Measurements from ENCODE around the gene DHRS2. TPM values are rescaled to one million over a fixed set of nuclear protein-coding genes. Genes with fewer than 3 reads are reported as not detected.

Gene DHRS2
- total RNA-seq, 2 donors from 2014 or later = 1.3 to 3.3 TPM

- H3K4me1 ChIP-seq = peaks cover 29% of the 10 kb centered on the region
- H3K9me3 ChIP-seq = no peaks in the 10 kb centered on the region
- ATAC-seq (no peak), DNase-seq (no peak)
- H3K27me3 ChIP-seq = no peaks in the 10 kb centered on the region
- H3K4me3 ChIP-seq = no peak overlapping the region
- no peak overlapping the region for H3K27ac ChIP-seq
- intact Hi-C loops (cut with DNase I) = no loop called here
- no peak for TF ChIP-seq POLR2A (IDR thresholded peaks at IDR 0.05)
- no peak for TF ChIP-seq CTCF (IDR thresholded peaks at IDR 0.05)
- no peaks in the 10 kb centered on the region for H3K36me3 ChIP-seq (replicated peaks in 1 of 2; ENCODE audit: insufficient read depth in 1 of 2, low read depth in 2 of 2)
Observed at GRCh38 chr14:23626946-23627345, 9.2 kb upstream of the DHRS2 start.

- DNase-seq (no peak), ATAC-seq (no peak)
- Histone ChIP-seq H3K36me3 (replicated peaks in 1 of 2; ENCODE audit: insufficient read depth in 1 of 2, low read depth in 2 of 2) (no peaks in the 10 kb centered on the region), H3K9me3 (no peaks in the 10 kb centered on the region), H3K4me3 (no peak overlapping the region), H3K4me1 (peaks cover 29% of the 10 kb centered on the region), H3K27ac (no peak overlapping the region), H3K27me3 (no peaks in the 10 kb centered on the region)
- TF ChIP-seq POLR2A (IDR thresholded peaks at IDR 0.05) = no peak
- 89 to 92% methylated on average over 6 of the region's 6 CpGs for WGBS, 2 donors
- intact Hi-C loops (cut with DNase I) = no loop called here
Observed at GRCh38 chr14:23627961-23628360, 8.2 kb upstream of the DHRS2 start.

- ATAC-seq (no peak), DNase-seq (no peak)
- 28 to 54% methylated on average over 2 of the region's 2 CpGs for WGBS, 2 donors
- TF ChIP-seq CTCF (IDR thresholded peaks at IDR 0.05) = no peak
- no peak for TF ChIP-seq POLR2A (IDR thresholded peaks at IDR 0.05)
- no peak overlapping the region for H3K27ac ChIP-seq
- H3K9me3 ChIP-seq = no peaks in the 10 kb centered on the region
- intact Hi-C loops (cut with DNase I) = no loop called here
- peaks cover 32% of the 10 kb centered on the region for H3K4me1 ChIP-seq
- H3K36me3 ChIP-seq (replicated peaks in 1 of 2; ENCODE audit: insufficient read depth in 1 of 2, low read depth in 2 of 2) = no peaks in the 10 kb centered on the region
- no peaks in the 10 kb centered on the region for H3K27me3 ChIP-seq
- H3K4me3 ChIP-seq = no peak overlapping the region
Observed at GRCh38 chr14:23629204-23629603, 7.0 kb upstream of the DHRS2 start.

GRCh38 chr14:23629832-23630396, 6.2 kb upstream of the DHRS2 start:
- H3K4me3 ChIP-seq = no peak overlapping the region
- H3K36me3 ChIP-seq (replicated peaks in 1 of 2; ENCODE audit: insufficient read depth in 1 of 2, low read depth in 2 of 2) = no peaks in the 10 kb centered on the region
- no peak for ATAC-seq
- no peak overlapping the region for H3K27ac ChIP-seq
- no peaks in the 10 kb centered on the region for H3K9me3 ChIP-seq
- H3K4me1 ChIP-seq = peaks cover 32% of the 10 kb centered on the region
- DNase-seq = peak in 2 of 4 donors; percentile 45 to 58
- TF ChIP-seq POLR2A (IDR thresholded peaks at IDR 0.05) = no peak
- TF ChIP-seq CTCF (IDR thresholded peaks at IDR 0.05) = no peak
- intact Hi-C loops (cut with DNase I) = no loop called here
- H3K27me3 ChIP-seq = no peaks in the 10 kb centered on the region

- no peak for ATAC-seq
- intact Hi-C loops (cut with DNase I) = no loop called here
Observed at GRCh38 chr14:23630687-23631086, 5.5 kb upstream of the DHRS2 start.

More at GRCh38 chr14:23630687-23631086, 5.5 kb upstream of the DHRS2 start:
- TF ChIP-seq CTCF (IDR thresholded peaks at IDR 0.05) (no peak), POLR2A (IDR thresholded peaks at IDR 0.05) (no peak)
- H3K36me3 ChIP-seq (replicated peaks in 1 of 2; ENCODE audit: insufficient read depth in 1 of 2, low read depth in 2 of 2) = no peaks in the 10 kb centered on the region
- no peak overlapping the region for H3K4me3 ChIP-seq
- WGBS, 2 donors = 16 to 19% methylated on average over 1 of the region's 1 CpG
- peaks cover 32% of the 10 kb centered on the region for H3K4me1 ChIP-seq
- H3K9me3 ChIP-seq = no peaks in the 10 kb centered on the region
- no peak for DNase-seq
- no peak overlapping the region for H3K27ac ChIP-seq
- H3K27me3 ChIP-seq = no peaks in the 10 kb centered on the region
